HEK293 (cell line): ENCODE data around the gene PIGM.
A peak's percentile ranks its signal among the peaks of the same experiment; 100 is the strongest.

ENCODE experiments used
- CTCF ChIA-PET: fragments of 350-600 bp; formaldehyde crosslinking; extraction: SDS; loops from one replicate; lab custom pipeline; 2021; ENCODE audit warnings: antibody characterized with exemption; lab: Yijun Ruan, JAX
- POLR2A ChIA-PET: fragments of 300-600 bp; formaldehyde crosslinking; extraction: SDS; loops from one replicate; lab custom pipeline; 2020; ENCODE audit warnings: antibody characterized with exemption, inconsistent platforms; lab: Yijun Ruan, JAX
- H3K27ac ChIP-seq: fragments of 200-500 bp; sonication (Bioruptor generic); 2 replicates; pipeline ENCODE4 v1.5.1; 2014; ENCODE audit warnings: low read depth, low read length, control low read depth, inconsistent platforms; ENCODE audit errors: extremely low read depth
- H3K36me3 ChIP-seq, 2 experiments: fragments of 200-500 bp in 1 of 2; sonication (Bioruptor generic) in 1 of 2; 1 replicate in 1 of 2; 2 replicates in 1 of 2; pipeline ENCODE4 v1.5.1; 2014 to 2017; ENCODE audit warnings: inconsistent platforms in 2 of 2, low read length in 2 of 2; ENCODE audit not compliant: control insufficient read depth in 2 of 2, insufficient read depth in 1 of 2
- H3K4me1 ChIP-seq: fragments of 200-500 bp; sonication (Bioruptor generic); 2 replicates; pipeline ENCODE4 v1.5.1; 2014; ENCODE audit warnings: mild to moderate bottlenecking, low read length, inconsistent platforms; ENCODE audit not compliant: control insufficient read depth, insufficient read depth
- H3K4me3 ChIP-seq: 2 replicates; pipeline ENCODE4 v1.5.1; 2011; ENCODE audit warnings: low read depth, mild to moderate bottlenecking, control low read depth, low read length, moderate library complexity
- H3K9me3 ChIP-seq: fragments of 200-500 bp; sonication (Bioruptor generic); 2 replicates; pipeline ENCODE4 v1.5.1; 2014; ENCODE audit warnings: low read depth, low read length, inconsistent platforms; ENCODE audit not compliant: control insufficient read depth, insufficient read depth
- GLI2 ChIP-seq: fragments of 450-650 bp; formaldehyde crosslinking; IDR thresholded peaks from 2 replicates; pipeline ENCODE4; 2017; ENCODE audit warnings: missing biosample characterization, missing genetic modification characterization, low read depth, borderline replicate concordance
- KLF10 ChIP-seq: fragments of 450-650 bp; IDR thresholded peaks from 2 replicates; pipeline ENCODE4 v1.5.1; 2018; ENCODE audit warnings: missing biosample characterization, mild to moderate bottlenecking, missing genetic modification characterization
- MYNN ChIP-seq: fragments of 450-650 bp; formaldehyde crosslinking; IDR thresholded peaks from 2 replicates; pipeline ENCODE4 v1.5.1; 2016; ENCODE audit warnings: missing biosample characterization, missing genetic modification characterization, borderline replicate concordance
- PBX3 ChIP-seq: sonication (generic); formaldehyde crosslinking; IDR thresholded peaks from 2 replicates; pipeline ENCODE4 v1.8.1; 2022; ENCODE audit warnings: mild to moderate bottlenecking, moderate library complexity, missing genetic modification reagents
- PRDM10 ChIP-seq: fragments of 450-650 bp; formaldehyde crosslinking; IDR thresholded peaks from 2 replicates; pipeline ENCODE4 v1.5.1; 2016; ENCODE audit warnings: missing biosample characterization, missing genetic modification characterization
- PRDM4 ChIP-seq: fragments of 450-650 bp; formaldehyde crosslinking; IDR thresholded peaks from 2 replicates; pipeline ENCODE4 v1.5.1; 2017; ENCODE audit warnings: missing biosample characterization, missing genetic modification characterization
- REST ChIP-seq: fragments of 450-650 bp; formaldehyde crosslinking; IDR thresholded peaks from 2 replicates; pipeline ENCODE4 v1.5.1; 2016; ENCODE audit warnings: missing biosample characterization, missing genetic modification characterization
- SCRT1 ChIP-seq: fragments of 450-650 bp; formaldehyde crosslinking; IDR thresholded peaks from 2 replicates; pipeline ENCODE4 v1.5.1; 2016; ENCODE audit warnings: missing biosample characterization, missing genetic modification characterization, borderline replicate concordance
- SP7 ChIP-seq: fragments of 450-650 bp; formaldehyde crosslinking; IDR thresholded peaks from 2 replicates; pipeline ENCODE4 v1.5.1; 2016; ENCODE audit warnings: missing biosample characterization, missing genetic modification characterization
- ZBTB21 ChIP-seq: fragments of 450-650 bp; formaldehyde crosslinking; IDR thresholded peaks from 2 replicates; pipeline ENCODE4 v1.5.1; 2017; ENCODE audit warnings: missing biosample characterization, missing genetic modification characterization
- ZBTB6 ChIP-seq: fragments of 450-650 bp; formaldehyde crosslinking; IDR thresholded peaks from 2 replicates; pipeline ENCODE4 v1.5.1; 2017; ENCODE audit warnings: missing biosample characterization, missing genetic modification characterization
- ZFHX2 ChIP-seq: fragments of 450-650 bp; formaldehyde crosslinking; conservative IDR thresholded peaks from 2 replicates; pipeline ENCODE4 v1.5.1; 2016; ENCODE audit warnings: missing biosample characterization, missing genetic modification characterization
- ZNF175 ChIP-seq: fragments of 450-650 bp; formaldehyde crosslinking; IDR thresholded peaks from 2 replicates; pipeline ENCODE4 v1.5.1; 2016; ENCODE audit warnings: missing biosample characterization, missing genetic modification characterization
- ZNF2 ChIP-seq: fragments of 450-650 bp; formaldehyde crosslinking; IDR thresholded peaks from 2 replicates; pipeline ENCODE4 v1.5.1; 2016; ENCODE audit warnings: missing biosample characterization, missing genetic modification characterization
- ZNF214 ChIP-seq: fragments of 450-650 bp; formaldehyde crosslinking; IDR thresholded peaks from 2 replicates; pipeline ENCODE4 v1.5.1; 2017; ENCODE audit warnings: missing biosample characterization, mild to moderate bottlenecking, missing genetic modification characterization, borderline replicate concordance
- ZNF23 ChIP-seq: fragments of 450-650 bp; formaldehyde crosslinking; IDR thresholded peaks from 2 replicates; pipeline ENCODE4 v1.5.1; 2016; ENCODE audit warnings: missing biosample characterization, missing genetic modification characterization, borderline replicate concordance
- ZNF394 ChIP-seq: fragments of 450-650 bp; formaldehyde crosslinking; IDR thresholded peaks from 2 replicates; pipeline ENCODE4 v1.5.1; 2016; ENCODE audit warnings: missing biosample characterization, missing genetic modification characterization, mild to moderate bottlenecking, moderate library complexity, borderline replicate concordance
- ZNF529 ChIP-seq: fragments of 450-650 bp; formaldehyde crosslinking; IDR thresholded peaks from 2 replicates; pipeline ENCODE4 v1.5.1; 2017; ENCODE audit warnings: missing genetic modification characterization, missing biosample characterization; ENCODE audit not compliant: insufficient replicate concordance
- ZNF530 ChIP-seq: fragments of 450-650 bp; formaldehyde crosslinking; IDR thresholded peaks from 2 replicates; pipeline ENCODE4 v1.5.1; 2016; ENCODE audit warnings: low read depth, missing biosample characterization, missing genetic modification characterization
- ZNF544 ChIP-seq: fragments of 450-650 bp; formaldehyde crosslinking; IDR thresholded peaks from 2 replicates; pipeline ENCODE4 v1.5.0; 2017; ENCODE audit warnings: missing biosample characterization, missing genetic modification characterization
- ZNF600 ChIP-seq: fragments of 450-650 bp; formaldehyde crosslinking; IDR thresholded peaks from 2 replicates; pipeline ENCODE4 v1.5.1; 2016; ENCODE audit warnings: missing biosample characterization, missing genetic modification characterization
- ZNF639 ChIP-seq: fragments of 450-650 bp; formaldehyde crosslinking; IDR thresholded peaks from 2 replicates; pipeline ENCODE4 v1.5.1; 2016; ENCODE audit warnings: missing biosample characterization, missing genetic modification characterization
- ZNF747 ChIP-seq: fragments of 450-650 bp; formaldehyde crosslinking; IDR thresholded peaks from 2 replicates; pipeline ENCODE4 v1.5.1; 2016; ENCODE audit warnings: missing biosample characterization, missing genetic modification characterization
- ZNF791 ChIP-seq: fragments of 450-650 bp; formaldehyde crosslinking; IDR thresholded peaks from 2 replicates; pipeline ENCODE4 v1.5.1; 2016; ENCODE audit warnings: missing biosample characterization, missing genetic modification characterization
- ZSCAN30 ChIP-seq: fragments of 450-650 bp; IDR thresholded peaks from 2 replicates; pipeline ENCODE4 v1.5.1; 2018; ENCODE audit warnings: missing biosample characterization, mild to moderate bottlenecking, missing genetic modification characterization, moderate library complexity

The PIGM gene

GRCh38 chr1:160018900-160019299 is 12.9 kb downstream of the PIGM start:
- CTCF ChIA-PET = interaction anchor here (0.6 to 3.5 kb wide), 4 partner anchors 11 to 813 kb away, joined by 3 to 23 read pairs (median 8); no protein-coding TSS in a partner anchor
- Histone ChIP-seq H3K4me1 (peaks cover 15% of the 10 kb centered on the region), H3K27ac (no peak overlapping the region), H3K9me3 (no peaks in the 10 kb centered on the region), H3K36me3 (no peaks in the 10 kb centered on the region), H3K4me3 (no peak overlapping the region)
- POLR2A ChIA-PET = no interaction called here
- no peak for TF ChIP-seq ZNF544 (tag by site-specific recombination)
- TF ChIP-seq ZFHX2 (tag by site-specific recombination) = no peak
- TF ChIP-seq ZNF791 = no peak
- TF ChIP-seq ZNF747 (tag by site-specific recombination) = no peak
- 0 out of 2 replicates have a peak, but pooled peaks have one; percentile 15 for TF ChIP-seq ZNF600
- no peak for TF ChIP-seq ZBTB21 (tag by site-specific recombination)
- TF ChIP-seq GLI2 (tag by site-specific recombination) = no peak
- TF ChIP-seq SCRT1 (tag by site-specific recombination) = no peak
- no peak for TF ChIP-seq REST (tag by site-specific recombination)
- TF ChIP-seq ZNF2 (tag by site-specific recombination) = no peak
- no peak for TF ChIP-seq ZNF530 (tag by site-specific recombination)
- peak; percentile 75 for TF ChIP-seq SP7 (tag by site-specific recombination)
- 0 out of 2 replicates have a peak, but pooled peaks have one; percentile 23 for TF ChIP-seq ZSCAN30 (tag by site-specific recombination)
- TF ChIP-seq ZBTB6 (tag by site-specific recombination) = no peak
- TF ChIP-seq PRDM10 (tag by site-specific recombination) = peak; percentile 86
- no peak for TF ChIP-seq ZNF175 (tag by site-specific recombination)
- TF ChIP-seq MYNN = no peak
- no peak for TF ChIP-seq PBX3 (CRISPR knock-in tag)
- TF ChIP-seq PRDM4 (tag by site-specific recombination) = no peak
- TF ChIP-seq ZNF394 (tag by site-specific recombination) = no peak
- no peak for TF ChIP-seq KLF10
- no peak for TF ChIP-seq ZNF529
- TF ChIP-seq ZNF214 (tag by site-specific recombination) = no peak
- no peak for TF ChIP-seq ZNF23 (tag by site-specific recombination)
- no peak for TF ChIP-seq ZNF639 (tag by site-specific recombination)
